Vagina (tissue), 2 donors: Measurements from ENCODE around the gene JADE1.

Source experiments
- CTCF ChIP-seq, 3 experiments: fragments of 450-650 bp in 2 of 3; fragments of 200-600 bp in 1 of 3; sonication (generic) in 1 of 3; IDR thresholded peaks; one replicate each; pipeline ENCODE4 v1.5.1; 2017 to 2019; ENCODE audit warnings: antibody characterized with exemption in 3 of 3, mild to moderate bottlenecking in 2 of 3, moderate library complexity in 2 of 3
- POLR2A ChIP-seq, 2 donors: fragments of 450-650 bp; IDR thresholded peaks; one replicate each; pipeline ENCODE4 v1.6.1; 2017; ENCODE audit warnings: antibody characterized with exemption in 2 of 2, mild to moderate bottlenecking in 2 of 2, moderate library complexity in 2 of 2

- TF ChIP-seq CTCF (IDR thresholded peaks at IDR 0.05) = no peak
- TF ChIP-seq POLR2A (IDR thresholded peaks at IDR 0.05) = no peak
Measured at GRCh38 chr4:128780688-128781087, 28.8 kb upstream of the JADE1 start.
